GM12878 (cell line): Measurements from ENCODE around the gene IFT81. TPM values are rescaled to one million over a fixed set of nuclear protein-coding genes. Genes with fewer than 3 reads are reported as not detected.

ENCODE experiments used
- ATAC-seq: fragments of 200-7000 bp; cut with Tn5 transposase; 3 replicates; pipeline ENCODE4 v1.9.1; 2020; ENCODE audit warnings: mild to moderate bottlenecking, moderate library complexity
- BruUV-seq: library from RNA; stranded (reverse); fragments of 400-500 nt; replicated peaks from 2 replicates; lab custom pipeline; 2021; lab: Mats Ljungman, UMichigan
- CTCF ChIA-PET: fragments of 300-600 bp; sonication (Branson Sonifier 250); formaldehyde crosslinking; extraction: SDS; loops from one replicate; lab custom pipeline; 2021; ENCODE audit warnings: inconsistent platforms; lab: Yijun Ruan, JAX
- POLR2A ChIA-PET: fragments of 350-600 bp; formaldehyde crosslinking; extraction: SDS; loops from one replicate; lab custom pipeline; 2021; ENCODE audit warnings: inconsistent platforms; lab: Charles Lee
- RAD21 ChIA-PET: fragments of 300-600 bp; sonication (Branson Sonifier 250); formaldehyde crosslinking; loops from one replicate; lab custom pipeline; 2023; ENCODE audit warnings: antibody characterized with exemption; ENCODE audit not compliant: unreplicated experiment; lab: Charles Lee
- SMC1A ChIA-PET: fragments of 300-600 bp; sonication (Branson Sonifier 250); formaldehyde crosslinking; loops from one replicate; lab custom pipeline; 2023; ENCODE audit not compliant: unreplicated experiment, uncharacterized antibody; lab: Charles Lee
- DNase-seq: peaks from one replicate; pipeline ENCODE4 v3.0.0-alpha.2; 2011; ENCODE audit warnings: low read depth, low spot score
- FAIRE-seq: peaks from 3 replicates; lab custom pipeline; 2011; peaks lifted over from hg19 to GRCh38; lab: Jason Lieb, UNC
- H2AFZ ChIP-seq: 2 replicates; pipeline ENCODE4 v1.6.0; 2011; ENCODE audit warnings: low read depth, low read length, control low read depth; ENCODE audit not compliant: control insufficient read depth
- H3K27ac ChIP-seq: 2 replicates; pipeline ENCODE4 v1.5.1; 2011; ENCODE audit warnings: control low read depth; ENCODE audit not compliant: control insufficient read depth, insufficient read depth
- H3K27me3 ChIP-seq, 2 experiments: replicated peaks in 1 of 2; 2 replicates each; pipeline versions ENCODE4 v1.6.0 to v1.6.1; 2011; ENCODE audit warnings: low read length in 1 of 2; ENCODE audit not compliant: control insufficient read depth in 2 of 2, insufficient read depth in 2 of 2
- H3K36me3 ChIP-seq, 2 experiments: 2 replicates each; pipeline ENCODE4 v1.5.1; 2011; ENCODE audit warnings: low read length in 1 of 2; ENCODE audit not compliant: control insufficient read depth in 2 of 2, insufficient read depth in 2 of 2
- H3K4me1 ChIP-seq: 2 replicates; pipeline ENCODE4 v1.6.1; 2011; ENCODE audit warnings: mild to moderate bottlenecking, low read length, moderate library complexity, mixed read lengths; ENCODE audit not compliant: control insufficient read depth, insufficient read depth
- H3K4me2 ChIP-seq: 2 replicates; pipeline ENCODE4 v1.6.0; 2011; ENCODE audit warnings: control low read depth; ENCODE audit not compliant: control insufficient read depth, insufficient read depth
- H3K4me3 ChIP-seq: fragments of 200-600 bp; sonication (generic); 2 replicates; pipeline ENCODE4 v1.5.1; 2016
- H3K79me2 ChIP-seq: 2 replicates; pipeline ENCODE4 v1.6.0; 2011; ENCODE audit warnings: low read length; ENCODE audit not compliant: control insufficient read depth, insufficient read depth
- H3K9ac ChIP-seq: 2 replicates; pipeline ENCODE4 v1.8.0; 2011; ENCODE audit warnings: low read length, control low read depth, mixed read lengths; ENCODE audit not compliant: control insufficient read depth, insufficient read depth
- H3K9me3 ChIP-seq: replicated peaks from 3 replicates; pipeline ENCODE4 v1.5.1; 2011; ENCODE audit warnings: mild to moderate bottlenecking, low read length; ENCODE audit not compliant: control insufficient read depth, insufficient read depth
- H4K20me1 ChIP-seq: 2 replicates; pipeline ENCODE4 v1.6.0; 2011; ENCODE audit not compliant: control insufficient read depth, insufficient read depth
- CBX3 ChIP-seq: fragments of 200-600 bp; sonication (generic); IDR thresholded peaks from 2 replicates; pipeline ENCODE4 v1.6.1; 2016; ENCODE audit warnings: low read depth, borderline replicate concordance
- IKZF1 ChIP-seq: fragments of 450-650 bp; conservative IDR thresholded peaks from 2 replicates; pipeline ENCODE4 v1.6.1; 2017; ENCODE audit warnings: antibody characterized with exemption, mild to moderate bottlenecking
- MEF2B ChIP-seq: fragments of 450-650 bp; IDR thresholded peaks from 2 replicates; pipeline ENCODE4 v1.6.1; 2018; ENCODE audit warnings: mild to moderate bottlenecking, moderate library complexity; ENCODE audit not compliant: partially characterized antibody, poor library complexity, severe bottlenecking
- in situ Hi-C: fragments of 300-500 bp; cut with MboI; formaldehyde crosslinking; loops from 9 replicates; pipeline ENCODE4 v1.14.3; 2018; ENCODE audit warnings: mixed read lengths
- intact Hi-C: fragments of 100-400 bp; cut with micrococcal nuclease; formaldehyde crosslinking; loops from one replicate; pipeline ENCODE4 v1.14.2; 2022; ENCODE audit not compliant: unreplicated experiment
- polyA plus RNA-seq, 11 experiments: library from polyadenylated mRNA; depleted of rRNA in 4 of 11; unstranded in 6 of 11; stranded (reverse) in 5 of 11; fragments of >200 nt; fragmentation: Nextera tagmentation in 4 of 11; fragmentation: Illumina TruSeq in 1 of 11; extraction: Ambion mirVana in 4 of 11; extraction: Trizol in 1 of 11; gene quantifications; 1 replicate in 1 of 11; 2 replicates in 10 of 11; pipeline versions ENCODE4 v1.2.1 to v1.2.3, GENCODE V29; 2011 to 2016; ENCODE audit warnings: inconsistent platforms in 2 of 11, missing spikeins in 2 of 11, low read depth in 1 of 11
- total RNA-seq, 4 experiments: library from RNA; depleted of rRNA in 3 of 4; stranded (reverse); fragments of >200 nt in 3 of 4; fragmentation: Illumina TruSeq in 1 of 4; extraction: Trizol in 1 of 4; gene quantifications; 2 replicates each; pipeline versions ENCODE4 v1.2.1 to v1.2.3, GENCODE V29; 2013 to 2021
- TF ChIP-seq, protein P1 (sequence below): IDR thresholded peaks from 2 replicates; pipeline ENCODE4 v1.6.1; 2012; ENCODE audit warnings: low read depth, low read length, improper control_type of control experiment
- TF ChIP-seq, protein P2 (sequence below): fragments of 450-650 bp; IDR thresholded peaks from 2 replicates; pipeline ENCODE4 v1.6.1; 2017; ENCODE audit warnings: mild to moderate bottlenecking, low read depth, inconsistent platforms; ENCODE audit not compliant: poor library complexity, severe bottlenecking

Gene IFT81
- total and polyA plus RNA-seq, 10 of the 15 experiments (the other 5 are each of a cell fraction or from before 2014, with no cell fraction given): 4.1 to 9.9 (median 5.6) TPM

DNA sequence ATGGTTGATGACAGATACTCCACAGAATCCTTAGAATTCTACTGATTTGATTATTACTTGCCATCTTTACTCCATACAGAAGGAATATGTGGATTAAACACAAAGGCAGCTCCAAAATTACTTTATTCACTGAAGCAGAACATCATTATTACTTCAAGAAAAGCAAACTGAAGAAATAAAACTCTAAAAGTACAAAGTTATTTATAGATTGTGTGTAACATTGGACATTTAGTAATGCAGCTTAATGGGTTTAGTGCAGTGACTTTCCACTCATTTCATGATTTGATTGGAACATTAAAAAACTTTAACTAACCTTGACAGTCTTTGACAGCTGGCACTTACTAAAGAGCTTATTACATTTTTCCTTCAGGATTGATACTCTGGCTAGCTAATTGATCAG, 97.9 kb downstream of the IFT81 start:
- H4K20me1 ChIP-seq: no peaks in the 10 kb centered on the region
- CTCF ChIA-PET: interaction anchor here (1.7 kb wide), 1 partner anchor 10 kb away, joined by 6 read pairs; no protein-coding TSS in a partner anchor
- H3K27ac ChIP-seq: no peak overlapping the region
- TF ChIP-seq IKZF1: no peak
- TF ChIP-seq MEF2B: no peak
- TF ChIP-seq, protein P1, sequence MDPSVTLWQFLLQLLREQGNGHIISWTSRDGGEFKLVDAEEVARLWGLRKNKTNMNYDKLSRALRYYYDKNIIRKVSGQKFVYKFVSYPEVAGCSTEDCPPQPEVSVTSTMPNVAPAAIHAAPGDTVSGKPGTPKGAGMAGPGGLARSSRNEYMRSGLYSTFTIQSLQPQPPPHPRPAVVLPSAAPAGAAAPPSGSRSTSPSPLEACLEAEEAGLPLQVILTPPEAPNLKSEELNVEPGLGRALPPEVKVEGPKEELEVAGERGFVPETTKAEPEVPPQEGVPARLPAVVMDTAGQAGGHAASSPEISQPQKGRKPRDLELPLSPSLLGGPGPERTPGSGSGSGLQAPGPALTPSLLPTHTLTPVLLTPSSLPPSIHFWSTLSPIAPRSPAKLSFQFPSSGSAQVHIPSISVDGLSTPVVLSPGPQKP: no peak
- TF ChIP-seq CBX3: no peak
- TF ChIP-seq, protein P2, sequence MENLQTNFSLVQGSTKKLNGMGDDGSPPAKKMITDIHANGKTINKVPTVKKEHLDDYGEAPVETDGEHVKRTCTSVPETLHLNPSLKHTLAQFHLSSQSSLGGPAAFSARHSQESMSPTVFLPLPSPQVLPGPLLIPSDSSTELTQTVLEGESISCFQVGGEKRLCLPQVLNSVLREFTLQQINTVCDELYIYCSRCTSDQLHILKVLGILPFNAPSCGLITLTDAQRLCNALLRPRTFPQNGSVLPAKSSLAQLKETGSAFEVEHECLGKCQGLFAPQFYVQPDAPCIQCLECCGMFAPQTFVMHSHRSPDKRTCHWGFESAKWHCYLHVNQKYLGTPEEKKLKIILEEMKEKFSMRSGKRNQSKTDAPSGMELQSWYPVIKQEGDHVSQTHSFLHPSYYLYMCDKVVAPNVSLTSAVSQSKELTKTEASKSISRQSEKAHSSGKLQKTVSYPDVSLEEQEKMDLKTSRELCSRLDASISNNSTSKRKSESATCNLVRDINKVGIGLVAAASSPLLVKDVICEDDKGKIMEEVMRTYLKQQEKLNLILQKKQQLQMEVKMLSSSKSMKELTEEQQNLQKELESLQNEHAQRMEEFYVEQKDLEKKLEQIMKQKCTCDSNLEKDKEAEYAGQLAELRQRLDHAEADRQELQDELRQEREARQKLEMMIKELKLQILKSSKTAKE: no peak
- TF ChIP-seq, all 136 proteins: peak for 0
- RAD21 ChIA-PET: no interaction called here
- Histone ChIP-seq H3K9me3 (no peaks in the 10 kb centered on the region), H3K9ac (no peak overlapping the region), H3K79me2 (no peaks in the 10 kb centered on the region), H3K4me2 (no peak overlapping the region), H2AFZ (no peak overlapping the region), H3K4me1 (no peaks in the 10 kb centered on the region), H3K27me3 (no peaks in the 10 kb centered on the region), H3K36me3 (no peaks in the 10 kb centered on the region), H3K4me3 (no peak overlapping the region)
- POLR2A ChIA-PET: no interaction called here
- DNase-seq (no peak), FAIRE-seq (no peak), ATAC-seq (no peak)
- no TSS peak for BruUV-seq
- in situ Hi-C loops (no loop called here), intact Hi-C loops (no loop called here)
- SMC1A ChIA-PET: interaction anchor here (0.7 to 2.7 kb wide), 4 partner anchors 18 to 231 kb away, joined by 3 to 9 read pairs (median 4); no protein-coding TSS in a partner anchor
